GM19351 (cell line): ENCODE measurements around the gene GRIK3.
"Not testable (repeated sequence)": the region's sequence is repeated elsewhere in the genome, so short reads cannot be mapped to it uniquely, and the experiment has no call there.

Experiments
- ATAC-seq: cut with Tn5 transposase; IDR thresholded peaks from one replicate; pipeline ENCODE4 v1.9.1; 2021; ENCODE audit warnings: mild to moderate bottlenecking, moderate library complexity; ENCODE audit not compliant: unreplicated experiment

Gene GRIK3

DNA sequence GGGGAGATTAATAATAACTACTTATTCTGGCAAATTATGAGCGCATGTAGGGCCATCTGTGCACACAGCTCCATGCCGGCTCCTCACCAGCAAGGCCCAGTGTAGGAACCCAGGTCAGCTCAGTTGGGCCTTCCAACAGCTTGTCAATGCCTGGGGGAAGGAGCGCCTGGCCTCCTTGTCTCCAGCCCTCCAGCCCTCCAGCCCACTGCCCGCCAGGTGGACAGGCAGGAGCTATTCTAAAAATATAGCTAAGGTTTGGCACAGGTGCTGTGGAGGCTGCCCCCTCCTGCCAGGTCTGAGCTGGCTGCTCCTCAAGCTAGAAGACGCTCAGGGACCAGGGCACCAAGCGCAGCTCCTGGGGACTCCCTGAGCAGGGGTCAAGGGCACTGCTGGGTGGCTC, 85.7 kb downstream of the GRIK3 start:
- no peak for ATAC-seq

DNA sequence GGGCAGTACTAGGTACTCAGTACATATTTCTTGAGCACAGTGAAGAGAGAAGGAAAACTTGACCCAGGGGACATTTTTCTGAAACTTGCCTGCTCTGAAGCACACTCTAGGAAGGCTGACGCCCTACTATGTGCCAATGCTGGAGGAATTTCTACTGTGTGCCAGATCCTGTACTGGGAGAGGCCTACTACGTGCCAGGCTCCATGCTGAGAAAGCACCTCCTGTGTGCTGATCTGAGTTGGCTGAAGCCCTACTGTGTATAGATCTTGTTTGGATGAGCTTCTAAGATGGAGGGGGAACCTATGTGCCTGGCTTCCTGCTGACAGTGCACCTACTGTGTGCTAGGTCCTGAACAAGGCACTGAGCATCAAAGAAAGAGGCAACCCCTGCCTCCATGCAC, 86.2 kb downstream of the GRIK3 start:
- ATAC-seq, result no peak

DNA sequence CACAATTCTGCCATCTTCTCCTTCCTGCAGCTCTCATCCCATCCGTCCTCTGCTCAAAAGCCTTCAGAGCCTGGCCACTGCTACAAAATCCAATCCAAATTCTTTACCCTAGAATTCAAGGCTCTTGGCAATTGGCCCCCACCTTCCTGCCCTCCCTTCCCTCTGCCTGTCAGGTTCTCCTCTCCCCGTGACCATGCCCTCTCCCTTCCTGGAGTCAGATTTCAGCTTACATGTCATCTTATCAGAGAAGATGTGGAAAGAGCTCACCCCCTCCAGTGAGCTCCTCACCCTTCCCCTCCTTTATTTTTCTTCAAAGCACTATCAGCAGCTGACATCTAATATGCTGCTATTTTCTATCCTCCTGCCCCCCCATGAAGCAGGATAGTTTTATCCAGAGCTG, 86.9 kb downstream of the GRIK3 start:
- no peak for ATAC-seq

DNA sequence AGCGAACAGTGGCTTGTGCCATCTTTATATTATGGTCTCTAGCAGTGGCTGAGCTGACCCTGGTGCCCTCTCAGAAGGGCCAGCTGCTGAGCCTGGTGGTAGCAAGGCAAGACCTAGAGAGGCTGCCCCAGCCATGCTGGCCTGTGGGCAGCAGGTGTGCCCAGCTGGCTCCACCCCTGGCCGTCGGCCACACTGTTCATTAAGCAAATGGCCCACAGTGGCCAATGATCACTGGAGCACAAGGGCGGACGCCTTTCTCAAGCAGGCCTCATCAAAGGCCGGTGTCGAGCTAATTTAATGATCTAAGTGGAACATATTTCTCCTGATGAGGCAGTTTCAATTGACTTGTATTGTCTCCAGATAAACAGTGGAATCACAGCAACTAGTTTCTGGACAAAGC, 89.4 kb downstream of the GRIK3 start:
- ATAC-seq, result no peak

DNA sequence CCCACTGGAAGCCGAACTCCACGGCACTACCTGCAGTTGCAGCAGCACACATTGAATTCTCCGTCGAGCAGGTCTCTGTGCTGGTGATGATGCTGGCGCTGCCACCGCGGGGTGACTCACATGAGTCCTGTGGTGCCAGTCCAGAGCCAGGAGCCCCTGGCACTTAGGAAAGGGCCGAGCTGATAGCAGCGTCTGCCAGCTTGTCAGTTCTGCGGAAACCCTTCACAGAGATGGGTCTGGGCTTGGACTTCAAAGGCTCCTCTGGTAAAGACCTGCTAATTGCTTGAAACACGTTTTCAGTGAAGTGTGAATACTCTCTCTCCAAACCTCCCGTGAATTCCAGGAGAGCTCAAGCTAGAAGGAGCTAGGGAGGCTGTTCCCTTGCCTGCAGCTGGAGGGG, 92.2 kb downstream of the GRIK3 start:
- ATAC-seq, result no peak

DNA sequence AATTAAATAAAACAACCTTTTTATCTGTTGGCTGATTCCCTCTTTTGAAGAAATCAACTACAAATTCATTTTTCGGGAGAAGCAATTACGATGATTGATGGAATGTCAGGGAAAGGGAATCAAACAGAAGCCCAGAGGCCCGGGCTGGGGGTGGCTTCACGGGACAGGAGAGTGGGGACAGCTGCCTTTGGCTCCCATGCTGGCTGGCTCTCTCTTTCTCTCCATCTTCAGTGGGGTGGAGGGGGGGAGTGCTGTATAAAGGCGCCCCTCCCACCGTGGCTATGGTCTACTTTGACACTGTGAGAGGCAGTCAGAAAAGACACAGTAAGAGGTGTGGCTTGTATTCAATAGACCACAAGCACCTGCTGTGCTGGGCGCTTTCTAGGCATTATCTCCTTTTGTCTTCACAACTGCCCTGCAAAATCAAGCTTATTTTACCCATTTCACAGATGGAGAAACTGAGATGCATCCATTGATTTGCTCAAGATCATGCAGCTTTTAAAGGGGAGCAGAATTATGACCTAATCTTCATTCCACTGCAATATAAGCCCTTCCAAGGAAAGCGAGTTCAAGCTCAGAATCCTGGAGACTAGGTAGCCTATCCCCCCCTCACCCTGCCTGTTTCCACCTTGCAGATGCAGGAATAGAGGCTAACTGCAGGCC, 92.9 kb downstream of the GRIK3 start:
- no peak for ATAC-seq

DNA sequence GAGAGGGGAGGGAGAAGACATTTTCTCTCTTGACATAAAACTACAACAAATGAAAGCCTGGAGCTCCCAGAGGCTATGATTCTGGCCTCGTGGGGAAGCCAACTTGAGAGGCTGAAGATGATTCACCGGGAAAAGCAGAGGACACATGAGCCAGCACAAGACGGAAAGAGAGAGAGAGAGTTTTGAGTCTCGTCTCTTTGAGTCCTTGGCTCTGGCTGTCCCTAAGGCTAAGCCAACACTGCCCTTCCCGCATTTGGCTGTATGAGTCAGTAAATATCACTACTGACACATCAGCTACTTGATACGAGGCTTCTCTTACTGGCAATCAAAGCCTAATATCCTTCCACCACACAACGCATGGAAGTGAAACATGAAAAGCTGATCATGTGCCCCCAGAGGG, 95.5 kb downstream of the GRIK3 start:
- ATAC-seq, result no peak

DNA sequence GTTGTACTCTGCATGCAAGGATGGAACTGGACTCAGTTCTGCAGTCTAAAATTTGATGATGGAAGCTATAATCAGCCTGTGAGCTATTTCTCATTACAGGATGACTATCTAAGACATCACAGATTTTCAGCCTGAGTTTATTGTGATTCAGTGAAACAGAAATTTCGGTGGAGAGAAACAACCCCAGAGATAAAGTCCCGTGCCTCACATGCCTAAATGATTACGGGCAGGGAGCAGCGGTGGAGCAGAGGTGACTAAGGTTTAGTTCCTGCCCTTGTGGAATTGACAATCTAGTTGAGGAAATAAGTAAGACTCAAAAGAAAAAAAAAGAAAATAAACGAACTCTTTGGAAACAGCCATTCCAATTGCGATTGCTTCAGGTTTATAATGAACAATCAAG, 96.9 kb downstream of the GRIK3 start:
- ATAC-seq, result no peak

DNA sequence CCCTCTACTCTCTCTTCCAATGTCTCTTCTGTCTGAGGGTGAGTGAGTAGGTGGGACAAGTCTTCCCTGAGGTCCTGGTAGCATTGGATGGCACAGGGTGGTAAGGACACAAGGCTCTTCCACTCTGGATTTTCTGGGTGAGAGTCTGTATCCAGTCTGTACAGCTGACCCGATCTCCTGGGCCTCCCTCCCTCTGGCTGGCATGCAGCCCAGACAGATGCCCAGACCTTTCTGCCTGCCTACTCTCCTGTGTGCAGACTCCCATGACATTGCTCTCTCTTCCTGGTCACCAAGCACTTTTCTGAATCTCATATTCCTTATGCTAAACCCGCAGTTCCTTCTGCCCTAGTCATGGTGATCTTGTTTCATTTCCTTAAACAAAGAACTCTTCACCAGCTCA, 100.3 kb downstream of the GRIK3 start:
- ATAC-seq, result no peak

DNA sequence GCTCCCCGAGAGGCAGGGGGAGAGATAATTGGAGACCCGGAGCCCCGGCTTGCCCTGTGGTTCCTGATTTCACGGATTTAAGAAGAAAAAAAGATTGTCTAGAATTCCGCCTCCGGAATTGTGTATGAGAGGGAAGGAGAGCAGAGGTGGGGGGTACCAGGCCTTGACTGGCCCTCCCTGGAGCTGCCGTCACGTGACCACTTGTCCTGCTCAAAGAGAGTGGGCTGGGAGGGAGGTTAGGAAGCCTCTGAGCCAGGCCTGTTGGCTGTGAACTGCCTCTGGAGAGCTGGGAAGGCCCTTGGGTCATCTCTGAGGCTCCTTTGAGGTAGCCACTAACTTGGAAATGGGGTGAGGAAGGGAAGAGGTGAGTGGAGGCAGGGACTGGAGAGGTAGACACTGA, 106.5 kb downstream of the GRIK3 start:
- no peak for ATAC-seq

DNA sequence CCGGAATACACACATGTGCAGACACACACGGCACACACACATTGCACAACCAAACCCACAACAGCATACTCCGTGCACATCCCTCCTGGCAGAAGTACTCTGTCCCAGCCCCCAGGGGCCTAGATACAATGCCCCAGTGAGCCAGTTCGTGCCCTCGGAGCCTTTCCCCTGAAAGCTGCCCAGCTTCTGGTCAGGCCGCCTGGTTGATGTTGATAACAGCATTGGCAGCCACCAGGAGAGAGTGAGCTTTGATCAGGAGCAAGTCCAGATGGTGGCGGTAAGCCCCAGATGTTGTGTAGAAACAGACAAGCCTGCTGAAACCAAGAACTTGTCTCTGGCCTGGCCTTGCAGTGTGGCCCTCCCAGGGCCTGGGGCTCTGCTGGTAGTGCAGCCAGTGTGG, 109.1 kb downstream of the GRIK3 start:
- no peak for ATAC-seq

DNA sequence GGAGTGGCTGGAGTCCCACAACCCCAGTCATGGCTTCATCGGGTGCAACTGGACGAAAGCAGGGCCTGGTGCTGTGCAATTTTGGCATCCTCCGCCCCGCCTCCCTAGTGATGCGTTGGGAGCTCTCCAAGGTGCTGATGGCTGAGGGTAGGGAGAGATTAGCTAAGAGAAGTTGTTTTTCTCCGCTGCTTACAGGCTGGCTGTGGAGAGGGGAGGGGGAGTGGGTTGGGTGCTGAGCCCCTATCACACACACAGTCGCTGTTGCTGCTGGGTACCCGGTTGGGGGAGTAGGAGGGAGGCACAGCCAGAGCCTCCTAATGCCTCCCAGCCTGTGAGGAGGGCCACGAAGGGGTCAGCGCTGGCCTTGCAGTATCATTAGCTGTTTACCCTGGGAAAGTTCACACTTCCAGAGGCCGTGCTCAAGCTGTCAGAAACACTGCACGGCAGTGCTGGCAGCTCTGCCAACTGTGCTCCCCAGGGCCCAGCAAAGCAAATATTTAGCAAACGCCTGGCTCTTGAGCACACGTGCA, 110.0 kb downstream of the GRIK3 start:
- ATAC-seq, result no peak

DNA sequence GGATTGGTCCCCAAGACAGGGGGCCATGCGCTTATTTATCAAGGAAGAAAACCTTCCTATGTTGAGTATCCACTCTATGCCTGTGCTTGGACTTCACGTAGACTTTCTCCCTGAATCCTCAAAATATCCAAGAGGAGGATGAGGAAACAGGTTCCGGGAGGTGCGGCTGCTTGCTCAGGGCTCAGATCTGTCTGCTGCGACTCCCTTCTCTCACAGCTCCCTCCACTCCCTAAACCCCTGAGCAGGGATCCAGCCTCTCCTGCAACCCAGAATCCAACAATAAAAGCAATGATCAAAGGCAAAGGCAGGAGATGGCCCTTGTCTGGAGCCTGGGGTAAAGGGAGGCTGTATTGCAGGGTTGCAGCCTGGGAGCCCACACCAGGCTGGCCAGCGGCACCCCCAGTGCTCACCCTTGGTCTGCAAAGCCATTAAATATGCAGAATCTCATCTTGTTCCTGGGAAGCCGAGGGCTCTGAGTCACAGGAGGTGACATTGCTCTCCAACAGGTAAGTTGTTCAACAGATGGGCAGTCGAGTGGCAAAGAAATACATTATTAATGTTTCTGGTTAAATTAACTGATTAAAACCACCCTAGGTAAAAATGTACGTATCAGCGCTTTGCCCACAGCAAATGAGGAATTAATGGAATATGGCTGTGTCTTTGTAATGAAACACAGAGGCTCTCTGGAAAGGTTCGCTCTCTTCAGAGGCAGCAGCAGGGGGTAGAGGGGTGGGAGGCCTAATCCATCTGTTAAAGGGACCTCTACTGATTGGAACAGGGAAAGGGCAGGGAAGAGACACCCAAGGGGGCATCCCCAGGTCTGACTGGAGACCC, 111.5 kb downstream of the GRIK3 start:
- ATAC-seq, result no peak

DNA sequence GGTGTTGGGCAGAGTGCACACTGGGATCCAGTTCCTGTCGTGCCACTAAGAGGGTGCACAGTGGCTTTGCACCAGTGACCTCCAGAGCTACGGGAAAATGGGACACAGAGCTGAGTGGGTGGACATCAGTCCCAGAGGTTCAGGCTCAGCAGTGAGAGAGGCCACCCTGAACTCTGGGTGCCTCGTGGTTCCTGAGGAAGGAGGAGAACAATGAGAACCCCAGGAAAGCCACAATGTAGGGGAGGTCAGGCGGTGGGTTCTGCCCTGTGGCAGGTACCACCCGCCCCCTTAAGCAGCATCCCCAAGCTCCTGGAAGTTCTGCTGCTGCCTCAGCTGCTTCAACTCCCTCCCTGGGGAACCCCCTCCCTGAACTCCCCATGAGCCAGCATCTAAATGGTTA, 112.2 kb downstream of the GRIK3 start:
- no peak for ATAC-seq

DNA sequence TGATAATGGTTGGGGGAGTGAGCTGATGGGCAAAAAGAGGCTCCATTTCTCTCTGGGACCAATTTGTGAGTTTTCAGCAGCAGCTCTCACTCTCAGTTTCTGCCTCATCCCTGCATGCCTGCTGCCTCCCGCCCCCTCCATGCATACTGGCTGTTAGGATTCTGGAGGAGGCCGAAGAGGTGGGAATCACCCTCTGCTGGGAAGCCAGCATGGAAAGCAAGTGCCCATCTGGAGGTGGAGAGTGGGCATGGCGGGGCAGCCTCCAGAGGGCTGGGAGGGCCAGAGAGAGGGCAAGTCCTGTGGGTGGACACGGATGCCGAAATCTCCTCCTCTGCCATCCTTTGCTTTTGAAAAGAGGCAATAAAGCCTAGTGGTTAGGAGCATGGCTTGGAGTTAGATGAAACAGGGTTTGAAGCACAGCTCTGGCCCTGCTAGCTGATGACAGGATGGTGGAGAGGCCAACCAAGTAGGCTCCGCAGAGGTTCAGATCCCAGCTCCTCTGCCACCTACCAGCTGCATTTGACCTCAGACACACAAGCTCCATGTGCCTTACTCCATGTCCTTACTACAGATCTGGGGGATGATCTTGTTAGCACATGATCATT, 113.4 kb downstream of the GRIK3 start:
- no peak for ATAC-seq

DNA sequence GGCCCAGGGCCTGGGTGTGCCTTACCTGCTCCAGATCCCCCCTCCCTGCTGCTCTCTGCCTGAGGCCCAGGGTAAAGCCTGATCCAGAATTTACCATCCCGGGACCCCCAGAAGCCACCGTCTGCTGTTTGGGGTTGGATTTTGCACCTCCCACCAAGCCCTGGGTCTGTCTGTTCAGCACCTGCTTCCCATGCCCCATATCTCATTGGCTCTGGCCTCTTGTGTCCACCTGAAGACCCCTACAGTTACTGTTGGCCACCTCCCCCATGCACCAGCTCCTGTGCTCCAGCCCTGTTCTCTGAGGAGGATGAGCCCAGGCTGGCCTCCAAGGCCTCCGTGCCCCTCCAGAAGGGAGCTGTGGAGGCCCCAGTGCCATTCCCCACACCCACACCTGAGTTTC, 113.9 kb downstream of the GRIK3 start:
- ATAC-seq, result no peak

DNA sequence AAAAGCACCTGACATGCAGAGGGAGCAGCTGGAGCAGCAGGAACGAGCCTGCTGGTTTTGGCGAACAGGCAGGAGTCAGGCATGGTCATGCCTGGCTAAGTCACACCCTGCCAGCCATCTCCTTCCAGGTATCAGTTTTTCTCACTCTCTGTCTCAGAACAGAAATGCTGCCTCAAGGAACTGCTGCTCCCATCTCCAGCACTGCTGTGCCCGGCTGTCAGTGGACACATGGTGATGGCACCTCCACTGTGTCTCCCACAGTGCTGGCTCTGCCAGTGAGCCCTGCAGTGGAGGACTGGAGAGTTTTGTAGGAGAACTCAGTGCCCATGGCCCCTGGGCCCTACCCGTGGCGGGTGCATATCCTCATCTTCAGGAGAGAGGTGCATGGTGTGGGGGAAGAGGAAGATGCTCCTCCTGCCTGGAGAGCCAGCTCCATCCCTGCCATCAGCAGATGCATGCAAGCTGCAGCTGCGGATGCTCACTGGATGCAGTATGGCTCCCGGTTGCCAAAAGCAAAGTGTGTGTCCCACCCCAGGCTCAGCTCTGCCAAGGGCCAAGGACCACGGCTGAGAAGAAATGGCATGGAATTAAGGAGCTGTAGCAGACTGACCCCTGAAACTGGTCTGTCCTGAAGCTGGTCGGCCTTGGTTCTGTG, 114.7 kb downstream of the GRIK3 start:
- ATAC-seq, result no peak

DNA sequence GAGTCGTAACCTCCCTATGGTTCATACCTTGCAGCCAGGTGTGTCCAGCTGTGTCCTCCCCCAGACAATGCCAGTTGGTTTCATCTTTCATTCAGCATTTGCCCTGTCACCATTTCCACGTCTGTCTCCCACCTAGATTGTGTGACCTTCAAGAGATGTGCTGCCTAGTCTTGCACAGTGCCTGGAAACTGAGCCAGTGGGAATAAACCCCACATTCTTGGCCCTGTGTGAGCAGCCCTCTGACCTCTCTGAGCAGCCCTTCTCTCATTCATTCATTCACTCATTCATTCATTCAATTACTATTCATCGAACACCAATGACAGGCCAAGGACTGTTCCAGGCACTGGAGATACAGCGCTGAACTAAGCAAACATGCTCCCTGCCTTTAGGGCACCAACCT, 115.7 kb downstream of the GRIK3 start:
- no peak for ATAC-seq

DNA sequence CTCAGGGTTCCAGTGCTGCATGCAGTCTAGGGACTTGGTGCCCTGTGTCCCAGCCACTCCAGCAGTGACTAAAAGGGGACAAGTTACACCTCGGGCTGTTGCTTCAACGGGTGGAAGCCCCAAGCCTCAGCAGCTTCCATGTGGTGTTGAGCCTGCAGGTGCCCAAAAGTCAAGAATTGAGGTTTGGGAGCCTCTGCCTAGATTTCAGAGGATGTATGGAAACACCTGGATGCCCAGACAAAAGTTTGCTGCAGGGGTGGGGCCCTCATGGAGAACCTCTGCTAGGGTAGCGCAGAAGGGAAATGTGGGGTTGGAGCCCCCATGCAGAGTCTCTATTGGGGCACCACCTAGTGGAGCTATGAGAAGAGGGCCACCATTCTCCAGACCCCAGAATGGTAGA, 117.8 kb downstream of the GRIK3 start:
- ATAC-seq, result not testable (repeated sequence)

DNA sequence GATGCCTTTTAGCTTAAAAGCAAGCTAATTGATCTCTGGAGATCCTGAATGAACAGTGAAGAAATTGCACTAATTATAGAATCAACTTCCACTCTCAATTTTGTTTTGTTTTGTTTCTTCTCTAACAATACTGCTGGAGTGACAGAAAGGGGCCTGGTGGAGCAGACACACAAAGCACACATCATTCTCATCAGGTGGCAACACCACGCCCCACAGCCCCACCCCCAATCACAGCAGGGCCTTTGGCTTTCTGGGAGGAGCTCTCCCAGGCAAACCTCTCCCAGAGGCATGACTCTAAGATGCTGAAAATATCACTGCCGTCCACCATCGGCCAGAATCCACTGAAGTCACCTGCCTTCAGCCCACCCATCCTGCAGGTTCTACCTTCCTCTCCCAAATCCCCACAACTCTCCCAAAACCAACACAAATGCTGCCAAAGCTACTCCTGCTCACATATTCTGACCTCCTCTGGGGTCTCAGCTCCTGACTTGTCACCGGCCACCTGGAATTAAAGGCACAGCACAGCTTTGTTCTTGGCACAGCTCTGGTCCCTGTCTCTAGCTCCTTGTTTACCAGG, 120.7 kb downstream of the GRIK3 start:
- no peak for ATAC-seq

DNA sequence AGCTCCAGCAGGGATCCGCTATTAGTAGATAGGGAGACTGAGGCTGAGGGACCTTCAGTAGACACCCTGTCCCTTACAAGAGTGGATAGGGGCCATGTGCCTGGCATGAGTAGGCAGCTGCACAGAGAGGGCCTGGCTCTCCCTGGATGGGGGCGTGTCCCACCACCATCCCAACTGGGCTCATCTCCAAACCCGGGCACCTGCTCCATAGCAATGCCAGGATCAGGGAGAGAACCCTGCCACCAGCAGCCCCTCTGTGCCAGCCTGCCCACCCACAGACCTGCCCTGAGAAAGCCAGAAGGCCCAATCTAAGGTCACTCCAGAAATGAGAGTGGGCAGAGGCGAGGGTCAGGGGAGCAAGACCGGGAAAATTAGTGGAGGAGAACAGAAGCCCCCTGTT, 121.3 kb downstream of the GRIK3 start:
- ATAC-seq, result no peak
